ENCODE data around the gene SVOP.

Gene SVOP

DNA sequence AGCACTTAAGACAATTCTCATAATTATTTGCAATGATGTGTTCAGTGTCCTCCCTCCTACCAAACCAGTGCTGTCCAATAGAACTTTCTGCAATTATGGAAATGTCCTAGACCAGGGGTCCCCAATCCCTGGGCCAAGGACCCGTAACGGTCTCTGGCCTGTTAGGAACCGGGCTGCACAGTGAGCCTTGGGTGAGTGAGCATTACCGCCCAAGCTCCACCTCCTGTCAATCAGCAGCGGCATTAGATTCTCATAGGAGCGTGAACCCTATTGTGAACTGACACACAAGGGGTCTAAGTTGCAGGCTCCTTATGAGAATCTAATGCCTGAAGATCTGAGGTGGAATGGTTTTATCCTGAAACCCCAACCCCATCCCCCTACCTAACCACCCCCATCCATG is 3.9 kb downstream of the SVOP start:
- no peak overlapping the region for H3K4me3 ChIP-seq (ENCODE audit: low read depth, low read length)
- no peak overlapping the region for H2AFZ ChIP-seq (ENCODE audit: insufficient read depth, low read length, poor library complexity)
- H3K9me3 ChIP-seq (ENCODE audit: insufficient read depth, low read depth, low read length): peaks cover 2% of the 10 kb centered on the region
- no peak overlapping the region for H3K23ac ChIP-seq (ENCODE audit: low read length)
- H3K9ac ChIP-seq (ENCODE audit: low read length): peak overlapping the region; percentile 61
- no peak overlapping the region for H3K14ac ChIP-seq (ENCODE audit: low read length)
- no peaks in the 10 kb centered on the region for H3K79me2 ChIP-seq (ENCODE audit: control insufficient read depth, insufficient read depth, low read length, poor library complexity)
- no peak overlapping the region for H3K4ac ChIP-seq (ENCODE audit: low read depth, low read length)
- H2BK120ac ChIP-seq (ENCODE audit: insufficient read depth, low read length, poor library complexity): no peak overlapping the region
- H4K8ac ChIP-seq (ENCODE audit: low read depth, low read length): no peak overlapping the region
- no peaks in the 10 kb centered on the region for H3K36me3 ChIP-seq (ENCODE audit: control insufficient read depth in 1 of 2, insufficient read depth in 2 of 2, low read length in 2 of 2)
- H3K4me1 ChIP-seq (ENCODE audit: control insufficient read depth in 1 of 2, insufficient read depth in 2 of 2, low read length in 2 of 2): no peaks in the 10 kb centered on the region
- H3K27ac ChIP-seq (ENCODE audit: low read depth, low read length): no peak overlapping the region
- H4K12ac ChIP-seq (ENCODE audit: low read depth, low read length): no peak overlapping the region
- no peaks in the 10 kb centered on the region for H3K79me1 ChIP-seq (ENCODE audit: low read length)
- H2AK5ac ChIP-seq (ENCODE audit: low read length): no peak overlapping the region
- H2BK5ac ChIP-seq (ENCODE audit: low read depth, low read length, poor library complexity): no peak overlapping the region
- no peak overlapping the region for H3K18ac ChIP-seq (ENCODE audit: low read length)
- H2BK12ac ChIP-seq (ENCODE audit: low read length): no peak overlapping the region
- H3K27me3 ChIP-seq (ENCODE audit: insufficient read depth, low read length): no peaks in the 10 kb centered on the region
- WGBS (ENCODE audit: extremely low coverage, insufficient coverage, insufficient read length): no CpG with 5 or more reads among the region's 6 CpGs
- no peak overlapping the region for H4K91ac ChIP-seq (ENCODE audit: low read depth, low read length)
- no peak overlapping the region for H3K4me2 ChIP-seq (ENCODE audit: low read length)
- no peak for DNase-seq

DNA sequence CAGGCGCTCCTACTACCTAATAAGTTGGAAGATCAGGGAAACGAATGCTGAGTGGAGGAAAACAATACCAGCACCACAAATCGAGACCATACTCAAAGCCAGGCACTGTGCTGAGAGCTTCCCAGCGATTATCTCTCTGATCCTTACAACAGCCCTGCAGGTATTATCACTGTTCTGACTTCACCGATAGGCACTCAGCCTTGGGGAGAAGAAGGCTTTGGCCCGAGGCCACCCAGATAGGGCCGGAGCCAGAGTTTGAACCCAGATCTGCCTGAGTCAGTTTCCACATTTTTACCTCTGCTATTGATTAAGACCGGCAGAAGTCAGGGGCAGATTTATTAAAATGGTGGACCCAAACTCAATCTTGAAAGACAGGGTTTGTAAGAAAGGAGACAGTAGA is 4.9 kb downstream of the SVOP start:
- H4K91ac ChIP-seq (ENCODE audit: low read depth, low read length): no peak overlapping the region
- no peak overlapping the region for H3K27ac ChIP-seq (ENCODE audit: low read depth, low read length)
- H3K23ac ChIP-seq (ENCODE audit: low read length): no peak overlapping the region
- H3K27me3 ChIP-seq (ENCODE audit: insufficient read depth, low read length): no peaks in the 10 kb centered on the region
- H2BK120ac ChIP-seq (ENCODE audit: insufficient read depth, low read length, poor library complexity): no peak overlapping the region
- no peak overlapping the region for H2AFZ ChIP-seq (ENCODE audit: insufficient read depth, low read length, poor library complexity)
- no peak overlapping the region for H2BK12ac ChIP-seq (ENCODE audit: low read length)
- H2BK5ac ChIP-seq (ENCODE audit: low read depth, low read length, poor library complexity): no peak overlapping the region
- WGBS (ENCODE audit: extremely low coverage, insufficient coverage, insufficient read length): no CpG with 5 or more reads among the region's 8 CpGs
- H3K4me2 ChIP-seq (ENCODE audit: low read length): no peak overlapping the region
- peak; percentile 22 to 47 for DNase-seq
- no peak overlapping the region for H3K4ac ChIP-seq (ENCODE audit: low read depth, low read length)
- no peaks in the 10 kb centered on the region for H3K79me2 ChIP-seq (ENCODE audit: control insufficient read depth, insufficient read depth, low read length, poor library complexity)
- peaks cover 2% of the 10 kb centered on the region for H3K9me3 ChIP-seq (ENCODE audit: insufficient read depth, low read depth, low read length)
- no peaks in the 10 kb centered on the region for H3K36me3 ChIP-seq (ENCODE audit: control insufficient read depth in 1 of 2, insufficient read depth in 2 of 2, low read length in 2 of 2)
- no peak overlapping the region for H3K4me3 ChIP-seq (ENCODE audit: low read depth, low read length)
- no peak overlapping the region for H3K18ac ChIP-seq (ENCODE audit: low read length)
- H4K8ac ChIP-seq (ENCODE audit: low read depth, low read length): no peak overlapping the region
- no peak overlapping the region for H4K12ac ChIP-seq (ENCODE audit: low read depth, low read length)
- no peak overlapping the region for H2AK5ac ChIP-seq (ENCODE audit: low read length)
- no peak overlapping the region for H3K9ac ChIP-seq (ENCODE audit: low read length)
- no peaks in the 10 kb centered on the region for H3K79me1 ChIP-seq (ENCODE audit: low read length)
- H3K4me1 ChIP-seq (ENCODE audit: control insufficient read depth in 1 of 2, insufficient read depth in 2 of 2, low read length in 2 of 2): no peaks in the 10 kb centered on the region
- no peak overlapping the region for H3K14ac ChIP-seq (ENCODE audit: low read length)

DNA sequence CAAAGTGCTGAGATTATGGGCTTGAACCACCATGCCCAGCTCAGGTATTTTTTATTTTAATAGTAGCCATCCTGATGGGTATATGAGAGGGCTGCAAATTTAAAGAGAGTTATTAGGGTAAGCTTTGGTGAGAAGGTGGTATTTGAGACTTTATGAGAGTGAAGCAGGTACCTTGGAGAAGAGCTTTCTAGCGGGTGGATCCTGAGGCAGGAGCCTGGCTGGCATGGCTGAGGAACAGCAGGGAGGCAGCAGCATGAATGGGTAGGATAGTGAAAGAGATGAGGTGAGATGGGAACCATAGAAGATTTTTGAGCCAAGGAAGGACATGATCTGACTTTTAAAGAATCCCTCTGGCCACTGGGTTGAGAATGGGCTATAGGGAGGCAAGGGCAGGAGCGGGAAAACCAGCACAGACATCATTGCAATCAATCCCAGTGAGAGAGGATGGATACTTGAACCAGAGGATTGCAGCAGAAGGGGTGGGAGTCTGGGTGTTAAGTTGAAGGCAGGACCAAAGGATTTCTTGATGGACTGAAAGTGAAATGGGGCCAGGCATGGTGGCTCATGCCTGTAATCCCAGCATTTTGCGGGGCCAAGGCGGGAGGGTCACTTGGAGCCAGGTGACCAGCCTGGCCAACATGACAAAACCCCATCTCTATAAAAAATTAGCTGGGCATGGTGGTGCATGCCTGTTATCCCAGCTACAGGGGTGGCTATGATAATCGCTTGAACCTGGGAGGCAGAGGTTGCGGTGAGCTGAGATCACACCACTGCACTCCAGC is 5.7 kb downstream of the SVOP start:
- no peaks in the 10 kb centered on the region for H3K4me1 ChIP-seq (ENCODE audit: control insufficient read depth in 1 of 2, insufficient read depth in 2 of 2, low read length in 2 of 2)
- H4K12ac ChIP-seq (ENCODE audit: low read depth, low read length): no peak overlapping the region
- DNase-seq: no peak
- no peak overlapping the region for H2BK5ac ChIP-seq (ENCODE audit: low read depth, low read length, poor library complexity)
- H2AFZ ChIP-seq (ENCODE audit: insufficient read depth, low read length, poor library complexity): no peak overlapping the region
- H3K4ac ChIP-seq (ENCODE audit: low read depth, low read length): no peak overlapping the region
- no peak overlapping the region for H2BK12ac ChIP-seq (ENCODE audit: low read length)
- no peak overlapping the region for H3K9ac ChIP-seq (ENCODE audit: low read length)
- H4K91ac ChIP-seq (ENCODE audit: low read depth, low read length): no peak overlapping the region
- H3K27ac ChIP-seq (ENCODE audit: low read depth, low read length): no peak overlapping the region
- H3K18ac ChIP-seq (ENCODE audit: low read length): no peak overlapping the region
- H3K9me3 ChIP-seq (ENCODE audit: insufficient read depth, low read depth, low read length): peaks cover 2% of the 10 kb centered on the region
- H3K36me3 ChIP-seq (ENCODE audit: control insufficient read depth in 1 of 2, insufficient read depth in 2 of 2, low read length in 2 of 2): no peaks in the 10 kb centered on the region
- H4K8ac ChIP-seq (ENCODE audit: low read depth, low read length): no peak overlapping the region
- WGBS (ENCODE audit: extremely low coverage, insufficient coverage, insufficient read length): no CpG with 5 or more reads among the region's 6 CpGs
- H3K4me3 ChIP-seq (ENCODE audit: low read depth, low read length): no peak overlapping the region
- H2BK120ac ChIP-seq (ENCODE audit: insufficient read depth, low read length, poor library complexity): no peak overlapping the region
- no peak overlapping the region for H3K4me2 ChIP-seq (ENCODE audit: low read length)
- no peaks in the 10 kb centered on the region for H3K79me1 ChIP-seq (ENCODE audit: low read length)
- no peaks in the 10 kb centered on the region for H3K27me3 ChIP-seq (ENCODE audit: insufficient read depth, low read length)
- H2AK5ac ChIP-seq (ENCODE audit: low read length): no peak overlapping the region
- no peak overlapping the region for H3K23ac ChIP-seq (ENCODE audit: low read length)
- H3K14ac ChIP-seq (ENCODE audit: low read length): no peak overlapping the region
- H3K79me2 ChIP-seq (ENCODE audit: control insufficient read depth, insufficient read depth, low read length, poor library complexity): no peaks in the 10 kb centered on the region

DNA sequence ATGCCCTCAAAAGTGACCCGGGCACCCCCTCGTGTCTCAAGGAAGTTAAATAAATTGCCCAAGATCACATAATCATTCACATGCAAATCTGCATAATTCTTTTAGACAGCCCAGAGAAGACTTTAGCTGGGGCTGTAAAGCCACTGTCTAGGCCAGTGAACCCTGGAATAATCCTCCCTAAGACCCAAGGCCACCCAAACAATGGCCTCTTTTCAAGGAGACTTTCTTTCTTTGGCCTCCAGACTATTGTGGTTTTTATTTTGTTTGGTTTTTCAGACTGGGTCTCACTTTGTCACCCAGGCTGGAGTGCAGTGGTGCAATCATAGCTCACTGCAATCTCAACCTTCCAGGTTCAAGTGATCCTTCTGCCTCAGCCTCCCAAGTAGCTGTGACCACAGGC is 10.6 kb downstream of the SVOP start:
- Histone ChIP-seq H3K27me3 (ENCODE audit: insufficient read depth, low read length) (no peaks in the 10 kb centered on the region), H3K14ac (ENCODE audit: low read length) (no peak overlapping the region), H3K36me3 (ENCODE audit: control insufficient read depth in 1 of 2, insufficient read depth in 2 of 2, low read length in 2 of 2) (no peaks in the 10 kb centered on the region), H3K4me1 (ENCODE audit: control insufficient read depth in 1 of 2, insufficient read depth in 2 of 2, low read length in 2 of 2) (no peaks in the 10 kb centered on the region), H3K18ac (ENCODE audit: low read length) (no peak overlapping the region), H3K4ac (ENCODE audit: low read depth, low read length) (no peak overlapping the region), H2AK5ac (ENCODE audit: low read length) (no peak overlapping the region), H2AFZ (ENCODE audit: insufficient read depth, low read length, poor library complexity) (no peak overlapping the region), H2BK12ac (ENCODE audit: low read length) (no peak overlapping the region), H3K9ac (ENCODE audit: low read length) (no peak overlapping the region), H4K12ac (ENCODE audit: low read depth, low read length) (no peak overlapping the region), H3K79me2 (ENCODE audit: control insufficient read depth, insufficient read depth, low read length, poor library complexity) (no peaks in the 10 kb centered on the region), H3K79me1 (ENCODE audit: low read length) (no peaks in the 10 kb centered on the region), H4K8ac (ENCODE audit: low read depth, low read length) (no peak overlapping the region), H3K4me2 (ENCODE audit: low read length) (no peak overlapping the region), H2BK120ac (ENCODE audit: insufficient read depth, low read length, poor library complexity) (no peak overlapping the region), H4K91ac (ENCODE audit: low read depth, low read length) (no peak overlapping the region), H2BK5ac (ENCODE audit: low read depth, low read length, poor library complexity) (no peak overlapping the region), H3K23ac (ENCODE audit: low read length) (no peak overlapping the region), H3K4me3 (ENCODE audit: low read depth, low read length) (no peak overlapping the region), H3K9me3 (ENCODE audit: insufficient read depth, low read depth, low read length) (no peaks in the 10 kb centered on the region), H3K27ac (ENCODE audit: low read depth, low read length) (no peak overlapping the region)
- WGBS (ENCODE audit: extremely low coverage, insufficient coverage, insufficient read length): no CpG with 5 or more reads among the region's 2 CpGs
- no peak for DNase-seq
